Head of caudate nucleus (tissue), 42 donors: Measurements from ENCODE around the gene ZC3H7A.
A peak's percentile ranks its signal among the peaks of the same experiment; 100 is the strongest.
"Not testable (repeated sequence)": the region's sequence is repeated elsewhere in the genome, so short reads cannot be mapped to it uniquely, and the experiment has no call there.

Experiments used
- DNase-seq, 42 donors: peaks; one replicate each; pipeline versions ENCODE4 v3.0.0 to v3.0.0-alpha.2; 2020 to 2021; ENCODE audit warnings: mixed read lengths in 7 of 42
- intact Hi-C: fragments of 100-400 bp; cut with DNase I; formaldehyde crosslinking; loops from one replicate; pipeline ENCODE4 v1.15.0; 2022

Gene ZC3H7A

GRCh38 chr16:11801481-11802021, 4.5 kb upstream of the ZC3H7A start:
- intact Hi-C loops = no loop called here
- no peak for DNase-seq

- intact Hi-C loops = no loop called here
- no peak for DNase-seq
Measured at GRCh38 chr16:11800382-11800718, 3.3 kb upstream of the ZC3H7A start.

GRCh38 chr16:11799509-11800381, 2.7 kb upstream of the ZC3H7A start:
- intact Hi-C loops = loop anchor here (10.0 kb wide), 2 partner anchors 115 to 405 kb away; partner anchors contain the start of gene GSPT1
- no peak for DNase-seq

GRCh38 chr16:11799017-11799381, 1.9 kb upstream of the ZC3H7A start:
- intact Hi-C loops = loop anchor here (10.0 kb wide), 2 partner anchors 116 to 404 kb away; partner anchors contain the start of gene GSPT1
- no peak for DNase-seq

- peak in 13 of 42 donors; percentile 10 to 51 (median 29) for DNase-seq
- intact Hi-C loops = loop anchor here (2.0 to 10.0 kb wide), 3 partner anchors 55 to 403 kb away; partner anchors contain the start of genes GSPT1 and TXNDC11
Measured at GRCh38 chr16:11797957-11798299, 870 bp upstream of the ZC3H7A start.

- DNase-seq = peak; percentile 14 to 76 (median 52)
- intact Hi-C loops = loop anchor here (2.0 to 10.0 kb wide), 3 partner anchors 54 to 402 kb away; partner anchors contain the start of genes GSPT1 and TXNDC11
Measured at GRCh38 chr16:11796227-11797165, 562 bp downstream of the ZC3H7A start.

- intact Hi-C loops = loop anchor here (2.0 to 10.0 kb wide), 3 partner anchors 53 to 401 kb away; partner anchors contain the start of genes GSPT1 and TXNDC11
Measured at GRCh38 chr16:11795887-11796226, 1.2 kb downstream of the ZC3H7A start.

GRCh38 chr16:11794996-11795886, 1.8 kb downstream of the ZC3H7A start:
- intact Hi-C loops = loop anchor here (10.0 kb wide), 2 partner anchors 120 to 400 kb away; partner anchors contain the start of gene GSPT1
- no peak for DNase-seq

More at GRCh38 chr16:11795887-11796226, 1.2 kb downstream of the ZC3H7A start:
- no peak for DNase-seq

- DNase-seq = no peak
- intact Hi-C loops = loop anchor here (10.0 kb wide), 2 partner anchors 120 to 400 kb away; partner anchors contain the start of gene GSPT1
Measured at GRCh38 chr16:11794447-11794846, 2.6 kb downstream of the ZC3H7A start.

GRCh38 chr16:11793840-11794239, 3.2 kb downstream of the ZC3H7A start:
- peak in 19 of 42 donors; percentile 18 to 68 (median 38) for DNase-seq
- intact Hi-C loops = loop anchor here (10.0 kb wide), 2 partner anchors 121 to 399 kb away; partner anchors contain the start of gene GSPT1

- intact Hi-C loops = loop anchor here (10.0 kb wide), 2 partner anchors 122 to 398 kb away; partner anchors contain the start of gene GSPT1
- peak in 1 of 42 donors; percentile 4 for DNase-seq
Measured at GRCh38 chr16:11792410-11793241, 4.4 kb downstream of the ZC3H7A start.

GRCh38 chr16:11791144-11791828, 5.8 kb downstream of the ZC3H7A start:
- intact Hi-C loops = loop anchor here (10.0 kb wide), 2 partner anchors 124 to 396 kb away; partner anchors contain the start of gene GSPT1
- DNase-seq = peak in 1 of 42 donors; percentile 5

GRCh38 chr16:11788914-11789313, 8.1 kb downstream of the ZC3H7A start:
- DNase-seq = no peak
- intact Hi-C loops = no loop called here

GRCh38 chr16:11784980-11785599, 12.0 kb downstream of the ZC3H7A start:
- intact Hi-C loops, DNase-seq: not testable (repeated sequence)

GRCh38 chr16:11784381-11784780, 12.7 kb downstream of the ZC3H7A start:
- DNase-seq, intact Hi-C loops: not testable (repeated sequence)

GRCh38 chr16:11784038-11784369, 13.1 kb downstream of the ZC3H7A start:
- intact Hi-C loops = no loop called here

More at GRCh38 chr16:11784038-11784369, 13.1 kb downstream of the ZC3H7A start:
- DNase-seq = no peak
